ENCODE data around the gene ADAMTS13. TPM values are rescaled to one million over a fixed set of nuclear protein-coding genes. Genes with fewer than 3 reads are reported as not detected.

Gene ADAMTS13
- total and polyA plus RNA-seq, 2 experiments from 2014 or later = 1.4 to 2.2 TPM

- H3K36me3 ChIP-seq (ENCODE audit: low read depth) = no peaks in the 10 kb centered on the region
- DNase-seq = no peak
- 88 to 92% methylated on average over 17 to 20 of the region's 20 CpGs for WGBS, 2 experiments (ENCODE audit: low coverage in 1 of 2, low lambda C conversion rate in 2 of 2, missing lambda C conversion rate in 2 of 2)
Observed at GRCh38 chr9:133474853-133475252, 52.7 kb downstream of the ADAMTS13 start.

GRCh38 chr9:133475292-133476012 is 53.3 kb downstream of the ADAMTS13 start:
- no peak overlapping the region for H3K4me2 ChIP-seq (ENCODE audit: unreplicated experiment)
- H3K9me3 ChIP-seq (ENCODE audit: low read depth) = no peaks in the 10 kb centered on the region
- H3K9me2 ChIP-seq (ENCODE audit: insufficient read depth) = no peaks in the 10 kb centered on the region
- H3K4me3 ChIP-seq = no peak overlapping the region
- no peak overlapping the region for H3K27ac ChIP-seq
- no peaks in the 10 kb centered on the region for H3F3A ChIP-seq (ENCODE audit: insufficient read depth)
- WGBS, 2 experiments (ENCODE audit: low coverage in 1 of 2, low lambda C conversion rate in 2 of 2, missing lambda C conversion rate in 2 of 2) = 93 to 95% methylated on average over 27 of the region's 27 CpGs
- H2AFZ ChIP-seq = no peak overlapping the region
- H3K27me3 ChIP-seq (replicated peaks; ENCODE audit: insufficient read depth) = no peaks in the 10 kb centered on the region
- TF ChIP-seq EZH2phosphoT487 (IDR thresholded peaks at IDR 0.05; ENCODE audit: insufficient read depth, low read depth) = no peak
- no peak for TF ChIP-seq EZH2 (IDR thresholded peaks at IDR 0.05; ENCODE audit: insufficient read depth, poor library complexity, severe bottlenecking)
- no peaks in the 10 kb centered on the region for H3K36me3 ChIP-seq (ENCODE audit: low read depth)
- H3K79me2 ChIP-seq (ENCODE audit: insufficient read depth) = no peaks in the 10 kb centered on the region
- in situ Hi-C loops (cut with MboI) = loop anchor here (25.0 kb wide), 1 partner anchor 438 kb away; the partner anchor contains the start of gene GTF3C5
- H4K20me1 ChIP-seq (ENCODE audit: insufficient read depth) = no peaks in the 10 kb centered on the region
- no peak overlapping the region for H3K9ac ChIP-seq
- DNase-seq = no peak
- no peaks in the 10 kb centered on the region for H3K4me1 ChIP-seq (ENCODE audit: insufficient read depth)

More at GRCh38 chr9:133474853-133475252, 52.7 kb downstream of the ADAMTS13 start:
- Histone ChIP-seq H3K4me2 (ENCODE audit: unreplicated experiment) (no peak overlapping the region), H3K27me3 (replicated peaks; ENCODE audit: insufficient read depth) (no peaks in the 10 kb centered on the region), H2AFZ (no peak overlapping the region), H3K9me2 (ENCODE audit: insufficient read depth) (no peaks in the 10 kb centered on the region), H3K79me2 (ENCODE audit: insufficient read depth) (no peaks in the 10 kb centered on the region), H3K4me1 (ENCODE audit: insufficient read depth) (no peaks in the 10 kb centered on the region), H3K9ac (no peak overlapping the region), H3K9me3 (ENCODE audit: low read depth) (no peaks in the 10 kb centered on the region), H3F3A (ENCODE audit: insufficient read depth) (no peaks in the 10 kb centered on the region), H4K20me1 (ENCODE audit: insufficient read depth) (no peaks in the 10 kb centered on the region), H3K4me3 (no peak overlapping the region), H3K27ac (no peak overlapping the region)
- in situ Hi-C loops (cut with MboI) = loop anchor here (25.0 kb wide), 1 partner anchor 438 kb away; the partner anchor contains the start of gene GTF3C5
- TF ChIP-seq EZH2phosphoT487 (IDR thresholded peaks at IDR 0.05; ENCODE audit: insufficient read depth, low read depth) (no peak), EZH2 (IDR thresholded peaks at IDR 0.05; ENCODE audit: insufficient read depth, poor library complexity, severe bottlenecking) (no peak)

- no peak for DNase-seq
- Histone ChIP-seq H3K4me1 (ENCODE audit: insufficient read depth) (no peaks in the 10 kb centered on the region), H3K27me3 (replicated peaks; ENCODE audit: insufficient read depth) (no peaks in the 10 kb centered on the region), H3K9me3 (ENCODE audit: low read depth) (no peaks in the 10 kb centered on the region), H3K4me2 (ENCODE audit: unreplicated experiment) (no peak overlapping the region), H3K79me2 (ENCODE audit: insufficient read depth) (no peaks in the 10 kb centered on the region), H3F3A (ENCODE audit: insufficient read depth) (no peaks in the 10 kb centered on the region), H3K4me3 (no peak overlapping the region), H3K36me3 (ENCODE audit: low read depth) (no peaks in the 10 kb centered on the region), H3K27ac (no peak overlapping the region), H3K9ac (no peak overlapping the region), H2AFZ (no peak overlapping the region), H3K9me2 (ENCODE audit: insufficient read depth) (no peaks in the 10 kb centered on the region), H4K20me1 (ENCODE audit: insufficient read depth) (no peaks in the 10 kb centered on the region)
- WGBS, 2 experiments (ENCODE audit: low coverage in 1 of 2, low lambda C conversion rate in 2 of 2, missing lambda C conversion rate in 2 of 2) = 92 to 93% methylated on average over 26 to 27 of the region's 27 CpGs
- TF ChIP-seq EZH2phosphoT487 (IDR thresholded peaks at IDR 0.05; ENCODE audit: insufficient read depth, low read depth) (no peak), EZH2 (IDR thresholded peaks at IDR 0.05; ENCODE audit: insufficient read depth, poor library complexity, severe bottlenecking) (no peak)
- in situ Hi-C loops (cut with MboI) = loop anchor here (25.0 kb wide), 1 partner anchor 439 kb away; the partner anchor contains the start of gene GTF3C5
Observed at GRCh38 chr9:133476036-133476931, 54.1 kb downstream of the ADAMTS13 start.

- H3K9ac ChIP-seq = no peak overlapping the region
- H3K27ac ChIP-seq = no peak overlapping the region
- no peaks in the 10 kb centered on the region for H3K9me3 ChIP-seq (ENCODE audit: low read depth)
- H3K9me2 ChIP-seq (ENCODE audit: insufficient read depth) = no peaks in the 10 kb centered on the region
- in situ Hi-C loops (cut with MboI) = loop anchor here (25.0 kb wide), 1 partner anchor 440 kb away; the partner anchor contains the start of gene GTF3C5
- no peak overlapping the region for H2AFZ ChIP-seq
- DNase-seq = no peak
- no peak overlapping the region for H3K4me2 ChIP-seq (ENCODE audit: unreplicated experiment)
- TF ChIP-seq EZH2 (IDR thresholded peaks at IDR 0.05; ENCODE audit: insufficient read depth, poor library complexity, severe bottlenecking) (no peak), EZH2phosphoT487 (IDR thresholded peaks at IDR 0.05; ENCODE audit: insufficient read depth, low read depth) (no peak)
- H3K79me2 ChIP-seq (ENCODE audit: insufficient read depth) = no peaks in the 10 kb centered on the region
- no peak overlapping the region for H3K4me3 ChIP-seq
- no peaks in the 10 kb centered on the region for H4K20me1 ChIP-seq (ENCODE audit: insufficient read depth)
- H3K27me3 ChIP-seq (replicated peaks; ENCODE audit: insufficient read depth) = no peaks in the 10 kb centered on the region
- H3K4me1 ChIP-seq (ENCODE audit: insufficient read depth) = no peaks in the 10 kb centered on the region
- no peaks in the 10 kb centered on the region for H3K36me3 ChIP-seq (ENCODE audit: low read depth)
- H3F3A ChIP-seq (ENCODE audit: insufficient read depth) = no peaks in the 10 kb centered on the region
- WGBS, 2 experiments (ENCODE audit: low coverage in 1 of 2, low lambda C conversion rate in 2 of 2, missing lambda C conversion rate in 2 of 2) = 85 to 94% methylated on average over 7 to 21 of the region's 21 CpGs
Observed at GRCh38 chr9:133476941-133477340, 54.8 kb downstream of the ADAMTS13 start.

Data from GM23248 (cell line).